PC-9 (cell line): ENCODE results near the gene PSMD6.

Source experiments
- CTCF ChIP-seq: fragments of 200-600 bp; sonication (generic); conservative IDR thresholded peaks from 2 replicates; pipeline ENCODE4 v1.6.1; 2017; ENCODE audit warnings: mixed run types, antibody characterized with exemption, mild to moderate bottlenecking, moderate library complexity
- EZH2 ChIP-seq: fragments of 200-600 bp; sonication (generic); IDR thresholded peaks from 2 replicates; pipeline ENCODE4 v1.8.0; 2017; ENCODE audit warnings: antibody characterized with exemption, low read depth

- TF ChIP-seq CTCF (no peak), EZH2 (no peak)
Measured at GRCh38 chr3:64008487-64009351, 14.6 kb downstream of the PSMD6 start.
